Measurements from ENCODE around the gene CTIF.

CTIF gene

DNA sequence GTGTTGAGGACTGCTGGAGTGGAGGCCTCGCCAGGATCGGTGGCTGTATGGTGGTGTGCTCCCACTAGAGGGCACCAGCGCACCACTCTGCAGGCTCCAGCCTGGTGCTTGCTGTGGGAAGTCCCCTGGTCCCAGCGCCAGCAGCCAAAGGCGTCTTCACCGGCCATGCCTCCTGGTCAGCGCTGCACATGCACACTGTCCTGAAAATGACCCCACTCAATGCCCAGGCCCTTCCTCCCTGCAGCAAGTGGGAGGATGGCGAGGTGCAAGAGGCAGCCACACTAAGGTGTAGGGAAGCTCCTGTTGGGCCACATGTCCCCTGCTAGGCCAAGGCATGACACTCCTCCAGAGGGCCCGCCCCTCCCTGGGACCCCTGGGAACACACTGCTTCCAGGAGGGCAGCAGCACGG is 136.5 kb downstream of the CTIF start:
- H3K27ac ChIP-seq (ENCODE audit: poor library complexity, severe bottlenecking) = no peak overlapping the region
- TF ChIP-seq, protein P1, sequence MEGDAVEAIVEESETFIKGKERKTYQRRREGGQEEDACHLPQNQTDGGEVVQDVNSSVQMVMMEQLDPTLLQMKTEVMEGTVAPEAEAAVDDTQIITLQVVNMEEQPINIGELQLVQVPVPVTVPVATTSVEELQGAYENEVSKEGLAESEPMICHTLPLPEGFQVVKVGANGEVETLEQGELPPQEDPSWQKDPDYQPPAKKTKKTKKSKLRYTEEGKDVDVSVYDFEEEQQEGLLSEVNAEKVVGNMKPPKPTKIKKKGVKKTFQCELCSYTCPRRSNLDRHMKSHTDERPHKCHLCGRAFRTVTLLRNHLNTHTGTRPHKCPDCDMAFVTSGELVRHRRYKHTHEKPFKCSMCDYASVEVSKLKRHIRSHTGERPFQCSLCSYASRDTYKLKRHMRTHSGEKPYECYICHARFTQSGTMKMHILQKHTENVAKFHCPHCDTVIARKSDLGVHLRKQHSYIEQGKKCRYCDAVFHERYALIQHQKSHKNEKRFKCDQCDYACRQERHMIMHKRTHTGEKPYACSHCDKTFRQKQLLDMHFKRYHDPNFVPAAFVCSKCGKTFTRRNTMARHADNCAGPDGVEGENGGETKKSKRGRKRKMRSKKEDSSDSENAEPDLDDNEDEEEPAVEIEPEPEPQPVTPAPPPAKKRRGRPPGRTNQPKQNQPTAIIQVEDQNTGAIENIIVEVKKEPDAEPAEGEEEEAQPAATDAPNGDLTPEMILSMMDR (IDR thresholded peaks at IDR 0.05; ENCODE audit: poor library complexity, severe bottlenecking) = peak; percentile 91
- ATAC-seq (ENCODE audit: low read depth) (peak; percentile 90), DNase-seq (ENCODE audit: low spot score) (peak; percentile 70)
- H3K4me1 ChIP-seq (ENCODE audit: insufficient read depth, poor library complexity, severe bottlenecking) = no peaks in the 10 kb centered on the region
- no peaks in the 10 kb centered on the region for H3K27me3 ChIP-seq (ENCODE audit: insufficient read depth, poor library complexity, severe bottlenecking)
- H3K9me3 ChIP-seq (ENCODE audit: severe bottlenecking) = peaks cover 8% of the 10 kb centered on the region
- no peak overlapping the region for H3K4me3 ChIP-seq (ENCODE audit: severe bottlenecking)
- H3K36me3 ChIP-seq (ENCODE audit: low read depth) = peaks cover 13% of the 10 kb centered on the region

DNA sequence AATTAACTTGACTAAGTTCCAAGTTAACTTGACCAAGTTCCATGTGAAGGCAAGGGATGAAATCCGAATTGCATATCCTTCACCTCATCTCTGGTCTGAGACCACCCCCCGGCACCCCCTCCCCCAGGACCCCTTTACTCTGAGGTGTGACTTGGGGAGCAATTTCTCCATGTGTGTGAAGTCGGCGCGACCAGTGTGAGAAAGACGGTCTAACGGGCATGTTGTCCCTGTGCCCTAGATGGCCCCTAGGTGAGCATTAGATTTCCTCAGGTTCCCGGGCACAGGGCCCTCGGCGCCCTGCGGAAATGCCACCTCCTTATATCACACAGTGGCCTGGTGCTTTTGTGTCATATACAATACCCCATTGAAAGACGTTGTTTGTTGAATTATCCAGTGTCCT is 137.1 kb downstream of the CTIF start:
- Histone ChIP-seq H3K27ac (ENCODE audit: poor library complexity, severe bottlenecking) (no peak overlapping the region), H3K36me3 (ENCODE audit: low read depth) (peaks cover 8% of the 10 kb centered on the region), H3K27me3 (ENCODE audit: insufficient read depth, poor library complexity, severe bottlenecking) (no peaks in the 10 kb centered on the region), H3K4me3 (ENCODE audit: severe bottlenecking) (no peak overlapping the region), H3K9me3 (ENCODE audit: severe bottlenecking) (peaks cover 7% of the 10 kb centered on the region), H3K4me1 (ENCODE audit: insufficient read depth, poor library complexity, severe bottlenecking) (no peaks in the 10 kb centered on the region)
- ATAC-seq (ENCODE audit: low read depth) (no peak), DNase-seq (ENCODE audit: low spot score) (peak; percentile 15)
- TF ChIP-seq, protein P1 (IDR thresholded peaks at IDR 0.05; ENCODE audit: poor library complexity, severe bottlenecking) = no peak

DNA sequence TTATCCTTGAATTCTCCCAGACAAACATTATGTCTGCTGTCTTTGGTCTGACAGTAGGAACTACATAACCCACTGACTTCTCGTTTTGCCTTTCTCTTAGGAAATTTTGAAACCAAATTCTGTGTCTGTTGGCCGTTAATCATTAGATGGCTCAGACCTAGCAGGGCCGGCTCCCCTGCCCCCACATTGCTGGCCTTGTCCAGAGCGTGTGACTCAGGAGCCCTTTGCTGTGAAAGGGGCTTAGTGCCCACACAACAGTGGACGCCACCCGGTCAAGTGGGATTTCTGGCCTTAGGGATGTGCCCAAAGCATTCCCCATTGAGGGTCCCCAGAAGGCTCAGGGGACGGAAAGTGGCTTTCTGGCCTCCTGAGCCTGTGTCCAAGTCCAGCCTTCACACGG is 137.5 kb downstream of the CTIF start:
- DNase-seq (ENCODE audit: low spot score) (peak; percentile 33), ATAC-seq (ENCODE audit: low read depth) (no peak)
- Histone ChIP-seq H3K4me1 (ENCODE audit: insufficient read depth, poor library complexity, severe bottlenecking) (no peaks in the 10 kb centered on the region), H3K27me3 (ENCODE audit: insufficient read depth, poor library complexity, severe bottlenecking) (no peaks in the 10 kb centered on the region), H3K36me3 (ENCODE audit: low read depth) (peaks cover 4% of the 10 kb centered on the region), H3K9me3 (ENCODE audit: severe bottlenecking) (peaks cover 2% of the 10 kb centered on the region), H3K27ac (ENCODE audit: poor library complexity, severe bottlenecking) (no peak overlapping the region), H3K4me3 (ENCODE audit: severe bottlenecking) (no peak overlapping the region)
- TF ChIP-seq, protein P1 (IDR thresholded peaks at IDR 0.05; ENCODE audit: poor library complexity, severe bottlenecking) = no peak

DNA sequence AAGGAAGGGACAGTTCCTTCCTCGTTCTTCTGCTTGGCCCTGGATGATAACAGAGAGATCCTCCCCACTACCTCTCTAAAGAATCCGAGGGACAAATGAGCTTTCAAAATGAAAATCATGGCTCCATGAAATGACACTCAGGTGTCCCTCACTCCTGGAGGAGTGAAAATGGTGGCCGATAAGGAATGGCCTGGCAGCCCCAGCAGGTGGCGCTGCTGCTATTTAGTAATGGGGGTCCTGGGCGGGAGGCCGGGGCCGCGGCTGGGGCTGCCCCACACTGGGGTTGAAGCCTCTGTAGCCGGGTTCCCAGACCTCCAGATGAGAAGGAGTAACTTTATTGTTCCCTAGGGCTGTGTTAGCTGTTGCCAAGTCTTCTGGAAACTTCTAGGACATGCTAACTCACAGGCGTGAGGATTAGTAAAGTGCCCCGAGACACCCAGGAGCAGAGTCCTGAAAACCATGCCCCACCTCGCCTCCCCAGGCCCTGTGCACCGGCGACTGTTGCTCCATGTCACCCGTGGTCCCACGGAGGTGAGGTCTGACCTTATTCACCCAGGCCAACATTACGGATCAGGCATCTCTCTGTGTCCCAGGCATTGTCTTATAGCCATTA is 138.0 kb downstream of the CTIF start:
- no peaks in the 10 kb centered on the region for H3K27me3 ChIP-seq (ENCODE audit: insufficient read depth, poor library complexity, severe bottlenecking)
- H3K27ac ChIP-seq (ENCODE audit: poor library complexity, severe bottlenecking) = no peak overlapping the region
- no peaks in the 10 kb centered on the region for H3K4me1 ChIP-seq (ENCODE audit: insufficient read depth, poor library complexity, severe bottlenecking)
- H3K9me3 ChIP-seq (ENCODE audit: severe bottlenecking) = no peaks in the 10 kb centered on the region
- ATAC-seq (ENCODE audit: low read depth) = 0 out of 3 replicates have a peak, but pooled peaks have one; percentile 22
- TF ChIP-seq, protein P1 (IDR thresholded peaks at IDR 0.05; ENCODE audit: poor library complexity, severe bottlenecking) = peak; percentile 69
- DNase-seq (ENCODE audit: low spot score) = peak; percentile 51
- no peak overlapping the region for H3K4me3 ChIP-seq (ENCODE audit: severe bottlenecking)
- no peaks in the 10 kb centered on the region for H3K36me3 ChIP-seq (ENCODE audit: low read depth)
